ENCODE results near the gene CLMN. TPM values are rescaled to one million over a fixed set of nuclear protein-coding genes. Genes with fewer than 3 reads are reported as not detected.

Gene CLMN
- total and polyA plus RNA-seq, 2 donors (not counting 3 experiments of a cell fraction or from before 2014, with no cell fraction given) = 0.72 to 9.6 TPM

GRCh38 chr14:95245334-95245733 lies 74.4 kb downstream of the CLMN start:
- no peaks in the 10 kb centered on the region for H4K20me1 ChIP-seq (replicated peaks; ENCODE audit: control insufficient read depth, extremely low read depth, insufficient read depth, low read length)
- intact Hi-C loops (cut with micrococcal nuclease) = loop anchor here (5.0 kb wide), 2 partner anchors 72 to 187 kb away; partner anchors contain the start of gene CLMN
- H3K27me3 ChIP-seq (ENCODE audit: control insufficient read depth in 2 of 2, insufficient read depth in 2 of 2, low read length in 2 of 2) = no peaks in the 10 kb centered on the region
- BruUV-seq (replicated peaks) = no TSS peak
- no peaks in the 10 kb centered on the region for H3K9me3 ChIP-seq (replicated peaks; ENCODE audit: control insufficient read depth, insufficient read depth, low read length)
- no peak overlapping the region for H3K9ac ChIP-seq (replicated peaks; ENCODE audit: extremely low read depth, insufficient read depth, low read length)
- H3K9me1 ChIP-seq (replicated peaks; ENCODE audit: control insufficient read depth, extremely low read depth, insufficient read depth, low read length) = no peaks in the 10 kb centered on the region
- H3K27ac ChIP-seq (ENCODE audit: insufficient read depth, low read depth, low read length) = no peak overlapping the region
- no peaks in the 10 kb centered on the region for H3K79me2 ChIP-seq (ENCODE audit: control insufficient read depth, insufficient read depth, low read length)
- FAIRE-seq (no peak), DNase-seq (ENCODE audit: low read depth, low spot score) (no peak)
- H2AFZ ChIP-seq (ENCODE audit: low read depth, low read length) = no peak overlapping the region
- peaks cover 21% of the 10 kb centered on the region for H3K4me1 ChIP-seq (ENCODE audit: control insufficient read depth, extremely low read depth, insufficient read depth, low read length)
- no peak overlapping the region for H3K4me2 ChIP-seq (ENCODE audit: insufficient read depth, low read length)
- dilution Hi-C loops (cut with MboI; ENCODE audit: extremely low pct_ligation_motif_present, low sequenced_read_pairs) = no loop called here
- CTCF ChIA-PET = no interaction called here
- no peak overlapping the region for H3K4me3 ChIP-seq (replicated peaks in 1 of 3; ENCODE audit: insufficient read depth in 1 of 3, low read depth in 1 of 3, low read length in 3 of 3)
- no peaks in the 10 kb centered on the region for H3K36me3 ChIP-seq (ENCODE audit: control insufficient read depth in 2 of 2, extremely low read depth in 1 of 2, insufficient read depth in 2 of 2, low read length in 2 of 2)
- TF ChIP-seq EZH2 (IDR thresholded peaks at IDR 0.05; ENCODE audit: borderline replicate concordance, low read depth, low read length, severe bottlenecking) = no peak
- no peak for TF ChIP-seq GATA2 (IDR thresholded peaks at IDR 0.05; ENCODE audit: insufficient read depth, insufficient read length, low read depth, low read length)
- TF ChIP-seq JUN (IDR thresholded peaks at IDR 0.05; ENCODE audit: borderline replicate concordance, insufficient read depth, insufficient read length, low read depth) = no peak
- no peak for TF ChIP-seq POLR2A (IDR thresholded peaks at IDR 0.05; ENCODE audit: low read depth, low read length)
- no peak for TF ChIP-seq POLR2AphosphoS5 (IDR thresholded peaks at IDR 0.05; ENCODE audit: insufficient read depth, low read depth, low read length)
- TF ChIP-seq MAX (IDR thresholded peaks at IDR 0.05; ENCODE audit: insufficient read depth, insufficient read length) = no peak
- no peak for TF ChIP-seq FOS (IDR thresholded peaks at IDR 0.05; ENCODE audit: borderline replicate concordance, insufficient read depth, low read length)
- TF ChIP-seq CTCF (IDR thresholded peaks at IDR 0.05; ENCODE audit: extremely low read depth in 1 of 2, insufficient read depth in 1 of 2, low read depth in 1 of 2, low read length in 2 of 2) = no peak
- TF ChIP-seq MYC (IDR thresholded peaks at IDR 0.05; ENCODE audit: low read depth, low read length) = no peak
- POLR2A ChIA-PET = no interaction called here
